IMR-90 (cell line): Measurements from ENCODE around the gene MAGEA9. TPM values are rescaled to one million over a fixed set of nuclear protein-coding genes. Genes with fewer than 3 reads are reported as not detected.

Experiments
- ATAC-seq: fragments of 200-7000 bp; cut with Tn5 transposase; 2 replicates; pipeline ENCODE4 v1.9.1; 2020; ENCODE audit warnings: low read depth, mild to moderate bottlenecking, moderate library complexity
- BruUV-seq: library from RNA; stranded (reverse); fragments of 400-500 nt; replicated peaks from 2 replicates; lab custom pipeline; 2021; lab: Mats Ljungman, UMichigan
- CTCF ChIA-PET: fragments of 300-600 bp; formaldehyde crosslinking; extraction: SDS; loops from one replicate; lab custom pipeline; 2021; ENCODE audit warnings: antibody characterized with exemption; lab: Yijun Ruan, JAX
- POLR2A ChIA-PET: fragments of 300-600 bp; sonication (Branson Sonifier 250); formaldehyde crosslinking; loops from one replicate; lab custom pipeline; 2022; ENCODE audit warnings: antibody characterized with exemption; ENCODE audit not compliant: unreplicated experiment; lab: Charles Lee
- DNase-seq: peaks from one replicate; pipeline ENCODE4 v3.0.0; 2013
- H2AFZ ChIP-seq: replicated peaks from 2 replicates; pipeline ENCODE3; 2013; ENCODE audit warnings: low read length, mild to moderate bottlenecking; ENCODE audit not compliant: poor library complexity
- H2AK5ac ChIP-seq: 2 replicates; pipeline ENCODE4 v1.6.1; 2013; ENCODE audit warnings: low read depth, low read length, inconsistent platforms
- H2AK9ac ChIP-seq: replicated peaks from 2 replicates; pipeline ENCODE3; 2013; ENCODE audit warnings: mild to moderate bottlenecking, low read depth, low read length, moderate library complexity; ENCODE audit not compliant: poor library complexity
- H2BK120ac ChIP-seq: 2 replicates; pipeline ENCODE4 v1.6.1; 2013; ENCODE audit warnings: low read depth, low read length, inconsistent platforms
- H2BK15ac ChIP-seq: 3 replicates; pipeline ENCODE4 v1.6.1; 2013; ENCODE audit warnings: low read depth, low read length, inconsistent platforms
- H2BK20ac ChIP-seq: 2 replicates; pipeline ENCODE4 v1.6.1; 2013; ENCODE audit warnings: low read depth, mild to moderate bottlenecking, inconsistent platforms, low read length, moderate library complexity
- H2BK5ac ChIP-seq: 2 replicates; pipeline ENCODE4 v1.6.1; 2013; ENCODE audit warnings: mild to moderate bottlenecking, low read depth, low read length, inconsistent platforms; ENCODE audit not compliant: poor library complexity, severe bottlenecking
- H3K14ac ChIP-seq: replicated peaks from 2 replicates; pipeline ENCODE4 v1.6.1; 2013; ENCODE audit warnings: low read depth, low read length, inconsistent platforms
- H3K18ac ChIP-seq: 2 replicates; pipeline ENCODE4 v1.6.1; 2013; ENCODE audit warnings: low read depth, low read length, control low read depth
- H3K23ac ChIP-seq: 2 replicates; pipeline ENCODE4 v1.6.1; 2013; ENCODE audit warnings: low read depth, low read length, inconsistent platforms
- H3K27ac ChIP-seq: 2 replicates; pipeline ENCODE4 v1.5.1; 2013; ENCODE audit warnings: mild to moderate bottlenecking, control low read depth, low read length; ENCODE audit not compliant: insufficient read depth
- H3K27me3 ChIP-seq: 2 replicates; pipeline ENCODE4 v1.6.1; 2013; ENCODE audit warnings: low read length; ENCODE audit not compliant: control insufficient read depth, insufficient read depth
- H3K36me3 ChIP-seq: 2 replicates; pipeline ENCODE4 v1.6.1; 2013; ENCODE audit warnings: low read length, mixed read lengths; ENCODE audit not compliant: control insufficient read depth, insufficient read depth
- H3K4ac ChIP-seq: 2 replicates; pipeline ENCODE4 v1.6.1; 2013; ENCODE audit warnings: low read depth, low read length, inconsistent platforms
- H3K4me1 ChIP-seq: 2 replicates; pipeline ENCODE4 v1.6.1; 2013; ENCODE audit warnings: low read length, mixed read lengths; ENCODE audit not compliant: control insufficient read depth, insufficient read depth
- H3K4me2 ChIP-seq: 2 replicates; pipeline ENCODE4 v1.6.1; 2013; ENCODE audit warnings: low read depth, mild to moderate bottlenecking, control low read depth, low read length, moderate library complexity
- H3K4me3 ChIP-seq: 2 replicates; pipeline ENCODE4 v1.5.1; 2013; ENCODE audit warnings: low read depth, mild to moderate bottlenecking, control low read depth, low read length, moderate library complexity; ENCODE audit not compliant: insufficient read depth
- H3K56ac ChIP-seq: 2 replicates; pipeline ENCODE4 v1.6.1; 2013; ENCODE audit warnings: low read length, inconsistent platforms; ENCODE audit not compliant: insufficient read depth; ENCODE audit errors: extremely low read depth
- H3K79me1 ChIP-seq, 2 experiments: 2 replicates each; pipeline ENCODE4 v1.6.1; 2013; ENCODE audit warnings: low read length in 2 of 2, inconsistent platforms in 1 of 2, low read depth in 1 of 2
- H3K9ac ChIP-seq: 2 replicates; pipeline ENCODE4 v1.6.1; 2013; ENCODE audit warnings: low read depth, low read length, control low read depth
- H3K9me1 ChIP-seq: 2 replicates; pipeline ENCODE4 v1.6.1; 2013; ENCODE audit warnings: low read length, inconsistent platforms; ENCODE audit not compliant: insufficient read depth
- H3K9me3 ChIP-seq: 2 replicates; pipeline ENCODE4 v1.6.1; 2013; ENCODE audit warnings: low read length; ENCODE audit not compliant: control insufficient read depth, insufficient read depth
- H4K20me1 ChIP-seq: 2 replicates; pipeline ENCODE4 v1.6.1; 2013; ENCODE audit warnings: low read length, inconsistent platforms; ENCODE audit not compliant: insufficient read depth
- H4K5ac ChIP-seq: 2 replicates; pipeline ENCODE4 v1.6.1; 2013; ENCODE audit warnings: mild to moderate bottlenecking, low read depth, low read length, control low read depth
- H4K8ac ChIP-seq, 2 experiments: 2 replicates each; pipeline ENCODE4 v1.6.1; 2013; ENCODE audit warnings: low read depth in 2 of 2, low read length in 2 of 2, control low read depth in 1 of 2, inconsistent platforms in 1 of 2
- H4K91ac ChIP-seq: 2 replicates; pipeline ENCODE4 v1.6.1; 2013; ENCODE audit warnings: low read depth, low read length, inconsistent platforms; ENCODE audit not compliant: insufficient read depth
- BHLHE40 ChIP-seq: fragments of 150-350 bp; IDR thresholded peaks from 2 replicates; pipeline ENCODE4 v1.6.1; 2016; ENCODE audit warnings: mild to moderate bottlenecking, low read depth, low read length
- CEBPB ChIP-seq: IDR thresholded peaks from 2 replicates; pipeline ENCODE4 v1.6.1; 2012; ENCODE audit warnings: low read depth, low read length, improper control_type of control experiment
- CHD1 ChIP-seq: IDR thresholded peaks from 2 replicates; pipeline ENCODE4 v1.6.1; 2012; ENCODE audit warnings: low read depth, low read length, improper control_type of control experiment
- CTCF ChIP-seq: conservative IDR thresholded peaks from 2 replicates; pipeline ENCODE4 v1.5.1; 2012; ENCODE audit warnings: mild to moderate bottlenecking, low read depth, low read length, improper control_type of control experiment
- ELK1 ChIP-seq: fragments of 150-350 bp; IDR thresholded peaks from 2 replicates; pipeline ENCODE4 v1.6.1; 2016; ENCODE audit warnings: low read depth, mild to moderate bottlenecking, low read length, moderate library complexity, borderline replicate concordance
- FOS ChIP-seq: fragments of 150-350 bp; IDR thresholded peaks from 2 replicates; pipeline ENCODE4 v1.6.1; 2016; ENCODE audit warnings: low read depth, low read length
- MAFK ChIP-seq: IDR thresholded peaks from 2 replicates; pipeline ENCODE4 v1.6.1; 2012; ENCODE audit warnings: low read depth, low read length, improper control_type of control experiment
- MAZ ChIP-seq: IDR thresholded peaks from 2 replicates; pipeline ENCODE4 v1.6.1; 2012; ENCODE audit warnings: low read depth, mild to moderate bottlenecking, low read length, improper control_type of control experiment, moderate library complexity, borderline replicate concordance
- MXI1 ChIP-seq: IDR thresholded peaks from 2 replicates; pipeline ENCODE4 v1.6.1; 2012; ENCODE audit warnings: low read depth, mild to moderate bottlenecking, low read length, moderate library complexity, borderline replicate concordance
- NFE2L2 ChIP-seq: fragments of 150-350 bp; IDR thresholded peaks from 2 replicates; pipeline ENCODE4 v1.6.1; 2016; ENCODE audit warnings: low read depth, mild to moderate bottlenecking, low read length
- POLR2A ChIP-seq: IDR thresholded peaks from 2 replicates; pipeline ENCODE4 v1.6.1; 2012; ENCODE audit warnings: mild to moderate bottlenecking, low read depth, low read length
- RAD21 ChIP-seq: IDR thresholded peaks from 2 replicates; pipeline ENCODE4 v1.6.1; 2012; ENCODE audit warnings: low read length, improper control_type of control experiment
- RCOR1 ChIP-seq: IDR thresholded peaks from 2 replicates; pipeline ENCODE4 v1.6.1; 2012; ENCODE audit warnings: mild to moderate bottlenecking, low read length, improper control_type of control experiment; ENCODE audit not compliant: insufficient replicate concordance
- RFX5 ChIP-seq: IDR thresholded peaks from 2 replicates; pipeline ENCODE4 v1.8.0; 2012; ENCODE audit warnings: low read depth, mild to moderate bottlenecking, low read length, moderate library complexity
- SMC3 ChIP-seq: fragments of 150-350 bp; IDR thresholded peaks from 2 replicates; pipeline ENCODE4 v1.6.1; 2016; ENCODE audit warnings: low read depth, mild to moderate bottlenecking, antibody characterized with exemption, low read length, moderate library complexity
- USF2 ChIP-seq: fragments of 150-350 bp; IDR thresholded peaks from 2 replicates; pipeline ENCODE4 v1.6.1; 2017; ENCODE audit warnings: mild to moderate bottlenecking, antibody characterized with exemption, low read length, low read depth
- WGBS, 2 experiments: methylation state at CpG; one replicate each; pipeline versions ENCODE4 v1.1.5 to v1.1.7; 2013; ENCODE audit warnings: missing lambda C conversion rate in 2 of 2; ENCODE audit not compliant: insufficient read length in 1 of 2; ENCODE audit errors: extremely low coverage in 2 of 2; 5-methylcytosine and 5-hydroxymethylcytosine counted together
- dilution Hi-C: fragments of 300-500 bp; cut with HindIII; formaldehyde crosslinking; loops from one replicate; pipeline ENCODE4 v1.14.3; 2018; ENCODE audit warnings: low sequenced_read_pairs; ENCODE audit not compliant: unreplicated experiment
- in situ Hi-C: fragments of 300-500 bp; cut with MboI; formaldehyde crosslinking; loops from 3 replicates; pipeline ENCODE4 v1.14.3; 2019; ENCODE audit warnings: low sequenced_read_pairs, inconsistent platforms, mixed read lengths
- intact Hi-C: fragments of 100-400 bp; cut with micrococcal nuclease; formaldehyde crosslinking; loops from 2 replicates; pipeline ENCODE4 v1.10.0; 2022
- polyA plus RNA-seq, 3 experiments: library from polyadenylated mRNA; depleted of rRNA; stranded (reverse); fragments of >200 nt; gene quantifications; 2 replicates each; pipeline ENCODE4 v1.2.3, GENCODE V29; 2012; ENCODE audit warnings: low replicate concordance in 1 of 3
- total RNA-seq: library from RNA; depleted of rRNA; stranded (reverse); fragments of >200 nt; gene quantifications from 2 replicates; pipeline ENCODE4 v1.2.3, GENCODE V29; 2012

MAGEA9 gene
- total and polyA plus RNA-seq, 2 of the 4 experiments (the other 2 are of a cell fraction): not detected

GRCh38 chrX:149807747-149808458 is 26.2 kb downstream of the MAGEA9 start:
- Histone ChIP-seq H2BK15ac (no peak overlapping the region), H3K4me3 (no peak overlapping the region), H3K9me3 (no peaks in the 10 kb centered on the region), H3K9me1 (no peaks in the 10 kb centered on the region), H3K14ac (no peak overlapping the region), H3K4me1 (no peaks in the 10 kb centered on the region), H4K91ac (no peak overlapping the region), H4K8ac (no peak overlapping the region), H3K18ac (no peak overlapping the region), H3K79me1 (no peaks in the 10 kb centered on the region), H3K27ac (no peak overlapping the region), H2AFZ (no peak overlapping the region), H2BK20ac (no peak overlapping the region), H3K4ac (no peak overlapping the region), H3K23ac (no peak overlapping the region), H3K56ac (no peak overlapping the region), H4K5ac (no peak overlapping the region), H3K4me2 (no peak overlapping the region), H2BK5ac (no peak overlapping the region), H3K36me3 (no peaks in the 10 kb centered on the region), H2AK9ac (no peak overlapping the region), H3K9ac (no peak overlapping the region), H2AK5ac (no peak overlapping the region), H3K27me3 (no peaks in the 10 kb centered on the region), H2BK120ac (no peak overlapping the region), H4K20me1 (no peaks in the 10 kb centered on the region)
- BruUV-seq: no TSS peak
- dilution Hi-C loops: no loop called here
- TF ChIP-seq NFE2L2: no peak
- TF ChIP-seq ELK1: no peak
- no peak for TF ChIP-seq CTCF
- no peak for TF ChIP-seq POLR2A
- no peak for TF ChIP-seq USF2
- TF ChIP-seq SMC3: no peak
- no peak for TF ChIP-seq MAFK
- TF ChIP-seq RAD21: no peak
- no peak for TF ChIP-seq MAZ
- TF ChIP-seq FOS: no peak
- no peak for TF ChIP-seq BHLHE40
- no peak for TF ChIP-seq MXI1
- no peak for TF ChIP-seq CHD1
- TF ChIP-seq RCOR1: no peak
- no peak for TF ChIP-seq RFX5
- no peak for TF ChIP-seq CEBPB
- in situ Hi-C loops: no loop called here
- intact Hi-C loops: no loop called here
- POLR2A ChIA-PET: no interaction called here
- DNase-seq (no peak), ATAC-seq (no peak)
- WGBS, 2 experiments: 68% methylated on average over 3 of the region's 12 CpGs; no CpG with 5 or more reads in 1 of the 2 experiments
- CTCF ChIA-PET: no interaction called here
